ENCODE measurements around the gene TTYH3. TPM values are rescaled to one million over a fixed set of nuclear protein-coding genes. Genes with fewer than 3 reads are reported as not detected.
A peak's percentile ranks its signal among the peaks of the same experiment; 100 is the strongest.

Gene TTYH3
- total RNA-seq, 1 experiment from 2014 or later: 122 TPM

DNA sequence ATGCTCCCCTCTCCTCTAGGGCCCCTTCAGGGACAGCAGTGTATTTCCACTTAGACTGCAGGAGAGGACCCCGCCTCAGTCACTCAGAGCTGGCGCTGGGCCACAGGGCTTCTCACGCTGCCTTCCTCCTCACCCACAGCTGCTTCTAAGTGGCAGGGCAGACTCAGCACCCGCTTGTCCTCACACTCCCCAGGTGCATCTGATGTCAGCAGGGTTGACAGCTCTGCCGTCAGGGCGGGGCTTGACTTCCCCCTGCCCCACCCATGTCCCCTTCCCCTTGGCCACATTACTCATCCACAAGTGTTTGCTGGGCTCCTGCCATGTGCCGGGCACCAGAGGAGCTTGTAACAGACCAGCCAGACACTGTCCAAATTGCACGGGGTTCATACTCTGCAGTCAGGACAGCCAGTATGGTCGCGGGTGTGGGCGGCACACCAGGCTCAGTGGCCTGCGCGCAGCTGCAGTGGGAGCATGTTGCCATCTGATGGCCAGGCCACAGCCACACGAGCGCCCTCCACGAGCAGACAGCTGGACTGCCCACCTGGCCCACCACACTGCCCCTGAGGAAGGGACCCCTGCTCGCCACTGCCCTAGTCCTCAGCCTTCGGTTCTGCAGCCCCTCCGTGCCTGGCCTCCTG, 29.3 kb upstream of the TTYH3 start:
- Mint-ChIP-seq H3K4me1 (peaks cover 3 to 5% of the 10 kb centered on the region in 2 experiments; a peak in 3 of 4 replicates), H3K36me3 (ENCODE audit: insufficient read depth in 1 of 3, low read depth in 3 of 3) (peaks cover 4 to 8% (median 5%) of the 10 kb centered on the region in 3 experiments; a peak in 5 of 7 replicates), H3K9me3 (no peaks in the 10 kb centered on the region), H3K27ac (peak overlapping the region in 1 of 3 experiments; percentile 28; a peak in 1 of 7 replicates), H3K4me3 (no peak overlapping the region), H3K27me3 (ENCODE audit: low read depth) (no peaks in the 10 kb centered on the region)
- no peak overlapping the region for H4K8ac ChIP-seq (replicated peaks; ENCODE audit: insufficient read length, low read depth, low read length)
- H3K9ac ChIP-seq (ENCODE audit: extremely low read depth, insufficient read length, low read length): no peak overlapping the region
- H2BK20ac ChIP-seq (ENCODE audit: low read depth, low read length, poor library complexity, severe bottlenecking): no peak overlapping the region
- no peak overlapping the region for H2BK120ac ChIP-seq (ENCODE audit: low read depth, low read length, poor library complexity, severe bottlenecking)
- no peak overlapping the region for H3T11ph ChIP-seq (ENCODE audit: low read length)
- no peaks in the 10 kb centered on the region for H3K23me2 ChIP-seq (ENCODE audit: insufficient read length, low read depth, low read length, poor library complexity, severe bottlenecking)
- H3K27me3 ChIP-seq (ENCODE audit: insufficient read depth, low read length): no peaks in the 10 kb centered on the region
- no peak overlapping the region for H3K14ac ChIP-seq (ENCODE audit: insufficient read depth, low read length)
- no peak overlapping the region for H2AK5ac ChIP-seq (ENCODE audit: insufficient read length, low read length)
- H3K79me2 ChIP-seq (ENCODE audit: insufficient read depth, low read length): no peaks in the 10 kb centered on the region
- peaks cover 2% of the 10 kb centered on the region for H4K20me1 ChIP-seq (ENCODE audit: control insufficient read depth, insufficient read depth, insufficient read length)
- H2BK15ac ChIP-seq (ENCODE audit: low read depth, low read length): no peak overlapping the region
- no peaks in the 10 kb centered on the region for H3K9me3 ChIP-seq (ENCODE audit: control insufficient read depth, low read depth, low read length)
- no peak overlapping the region for H2BK12ac ChIP-seq (ENCODE audit: insufficient read length, low read depth, low read length)
- H3K56ac ChIP-seq (ENCODE audit: insufficient read length, low read depth, low read length): no peak overlapping the region
- no peak overlapping the region for H3K23ac ChIP-seq (ENCODE audit: insufficient read length, low read depth, low read length)
- H4K91ac ChIP-seq (ENCODE audit: insufficient read length, low read depth, low read length): no peak overlapping the region
- no peak overlapping the region for H2AFZ ChIP-seq (ENCODE audit: low read length)
- H3K4me1 ChIP-seq (ENCODE audit: insufficient read depth, low read length): no peaks in the 10 kb centered on the region
- H4K5ac ChIP-seq (ENCODE audit: insufficient read length, low read depth, low read length): no peak overlapping the region
- H3K4ac ChIP-seq (ENCODE audit: low read depth, low read length): no peak overlapping the region
- no peak for DNase-seq
- no peak overlapping the region for H3K18ac ChIP-seq (ENCODE audit: insufficient read length, low read depth, low read length)
- TF ChIP-seq CTCF (conservative IDR thresholded peaks at IDR 0.05): no peak
- no peak overlapping the region for H3K4me2 ChIP-seq (ENCODE audit: insufficient read depth, insufficient read length, low read length)
- H2BK5ac ChIP-seq (ENCODE audit: insufficient read length, low read length): no peak overlapping the region
- WGBS (ENCODE audit: extremely low coverage, insufficient read length, low lambda C conversion rate): no CpG with 5 or more reads among the region's 19 CpGs
- H3K27ac ChIP-seq (ENCODE audit: insufficient read length, low read depth, low read length): no peak overlapping the region
- no peaks in the 10 kb centered on the region for H3K79me1 ChIP-seq (ENCODE audit: insufficient read depth, low read depth, low read length, poor library complexity, severe bottlenecking)
